ENCODE results near the gene CPLANE1.

- TF ChIP-seq CTCF (IDR thresholded peaks at IDR 0.05; ENCODE audit: low read depth, low read length, poor library complexity, severe bottlenecking), result no peak
- TF ChIP-seq EZH2phosphoT487 (IDR thresholded peaks at IDR 0.05; ENCODE audit: borderline replicate concordance, low read length), result no peak
Measured at GRCh38 chr5:37172957-37173356, 76.2 kb downstream of the CPLANE1 start.
